Colonic mucosa (tissue), 4 donors: ENCODE data around the gene FNIP2. TPM values are rescaled to one million over a fixed set of nuclear protein-coding genes. Genes with fewer than 3 reads are reported as not detected.

Source experiments
- DNase-seq: peaks from one replicate; pipeline ENCODE4 v3.0.0-alpha.2; 2020
- H3K27ac ChIP-seq: fragments of 200-600 bp; one replicate; pipeline ENCODE4 v1.8.0; 2021
- H3K27me3 ChIP-seq: fragments of 200-600 bp; one replicate; pipeline ENCODE4 v1.8.0; 2021
- H3K36me3 ChIP-seq: fragments of 200-600 bp; one replicate; pipeline ENCODE4 v1.8.0; 2021
- H3K4me1 ChIP-seq: fragments of 200-600 bp; one replicate; pipeline ENCODE4 v1.8.0; 2021; ENCODE audit warnings: mild to moderate bottlenecking
- H3K4me3 ChIP-seq: fragments of 200-600 bp; one replicate; pipeline ENCODE4 v1.8.0; 2021
- H3K9ac ChIP-seq, 2 donors: one replicate each; pipeline ENCODE4 v1.7.0; 2013; ENCODE audit warnings: control low read depth in 2 of 2, low read depth in 2 of 2, low read length in 2 of 2
- H3K9me3 ChIP-seq: fragments of 200-600 bp; one replicate; pipeline ENCODE4 v1.8.0; 2021
- CTCF ChIP-seq: fragments of 200-600 bp; IDR thresholded peaks from one replicate; pipeline ENCODE4 v1.8.0; 2022; ENCODE audit warnings: antibody characterized with exemption, mild to moderate bottlenecking
- intact Hi-C: fragments of 100-400 bp; cut with DNase I; formaldehyde crosslinking; loops from one replicate; pipeline ENCODE4 v1.14.1; 2022
- total RNA-seq, 2 donors: library from RNA; stranded (reverse); fragmentation: NEBNext Ultra II Directional in 1 of 2; extraction: Animal tissue kit (Norgen Biotek cat#: 25700) in 1 of 2; gene quantifications; one replicate each; pipeline ENCODE4 v1.2.1, GENCODE V29; 2021
- donor health status: healthy.
- donor health status: DM: no; HTN: no; CAD: no.
- donor health status: DM: no; HTN: no; CAD: no.

Gene FNIP2
- total RNA-seq, 2 donors from 2014 or later, result 56.2 to 89.6 TPM

GRCh38 chr4:158823461-158823873, 54.6 kb downstream of the FNIP2 start:
- no peak for TF ChIP-seq CTCF
- Histone ChIP-seq H3K36me3 (no peaks in the 10 kb centered on the region), H3K27ac (no peak overlapping the region), H3K4me1 (peaks cover 30% of the 10 kb centered on the region), H3K27me3 (no peaks in the 10 kb centered on the region), H3K9me3 (no peaks in the 10 kb centered on the region), H3K4me3 (no peak overlapping the region), H3K9ac (no peak overlapping the region)
- intact Hi-C loops, result loop anchor here (5.0 kb wide), 1 partner anchor 46 kb away; no protein-coding TSS in a partner anchor
- no peak for DNase-seq

GRCh38 chr4:158824425-158825274, 55.8 kb downstream of the FNIP2 start:
- Histone ChIP-seq H3K9me3 (no peaks in the 10 kb centered on the region), H3K27ac (peak overlapping the region; percentile 7), H3K27me3 (no peaks in the 10 kb centered on the region), H3K4me1 (peaks cover 30% of the 10 kb centered on the region), H3K9ac (peak overlapping the region in 1 of 2 donors; percentile 79), H3K4me3 (no peak overlapping the region), H3K36me3 (no peaks in the 10 kb centered on the region)
- intact Hi-C loops, result loop anchor here (5.0 kb wide), 1 partner anchor 47 kb away; no protein-coding TSS in a partner anchor
- TF ChIP-seq CTCF, result no peak
- DNase-seq, result no peak

GRCh38 chr4:158825433-158826036, 56.7 kb downstream of the FNIP2 start:
- Histone ChIP-seq H3K9me3 (no peaks in the 10 kb centered on the region), H3K9ac (peak overlapping the region in 1 of 2 donors; percentile 79), H3K27me3 (no peaks in the 10 kb centered on the region), H3K4me1 (peaks cover 30% of the 10 kb centered on the region), H3K4me3 (no peak overlapping the region), H3K36me3 (no peaks in the 10 kb centered on the region), H3K27ac (peak overlapping the region; percentile 78)
- no peak for TF ChIP-seq CTCF
- intact Hi-C loops, result no loop called here
- no peak for DNase-seq

DNA sequence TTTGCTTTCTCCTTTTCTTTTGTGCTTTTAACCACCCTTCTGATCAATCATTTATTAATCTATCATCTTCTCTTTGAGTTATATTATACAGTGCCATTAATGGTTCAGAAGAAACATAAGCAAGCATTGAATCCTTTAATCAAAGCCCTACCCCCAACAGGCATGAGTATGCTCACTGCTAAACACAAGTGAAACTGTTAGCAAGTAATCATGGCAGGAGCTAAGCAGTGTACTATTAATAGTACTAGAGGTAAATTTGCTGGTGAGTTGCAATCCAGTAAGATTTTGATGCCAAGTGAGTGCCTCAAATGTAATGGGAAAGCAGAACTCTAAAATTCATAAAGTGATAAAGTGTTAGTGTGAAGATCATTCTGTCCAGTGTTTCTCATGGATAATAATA, 57.2 kb downstream of the FNIP2 start:
- H3K27me3 ChIP-seq, result no peaks in the 10 kb centered on the region
- TF ChIP-seq CTCF, result no peak
- DNase-seq, result no peak
- peak overlapping the region; percentile 78 for H3K27ac ChIP-seq
- peaks cover 30% of the 10 kb centered on the region for H3K4me1 ChIP-seq
- no peak overlapping the region for H3K4me3 ChIP-seq
- intact Hi-C loops, result no loop called here
- H3K9ac ChIP-seq, result peak overlapping the region in 1 of 2 donors; percentile 79
- no peaks in the 10 kb centered on the region for H3K9me3 ChIP-seq
- no peaks in the 10 kb centered on the region for H3K36me3 ChIP-seq

DNA sequence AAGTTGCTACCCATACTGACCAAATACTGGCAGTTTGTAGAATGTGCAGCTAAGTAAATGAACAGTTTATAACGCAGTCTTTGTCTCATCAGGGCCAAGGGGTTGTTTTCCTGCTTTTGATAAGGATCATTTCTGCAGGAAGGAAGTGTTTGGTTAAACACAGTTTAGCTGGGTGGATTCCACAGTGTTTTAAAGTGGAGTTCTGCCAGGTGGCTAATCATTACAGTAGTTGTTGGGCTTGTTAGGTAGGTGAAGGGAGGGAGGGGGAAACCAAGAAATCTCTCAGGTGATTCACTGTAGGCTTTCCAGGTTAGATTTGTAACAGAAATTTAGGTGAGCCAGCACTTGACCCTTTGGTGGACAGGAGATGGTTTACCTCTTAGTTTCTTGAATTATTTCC, 58.1 kb downstream of the FNIP2 start:
- DNase-seq, result peak; percentile 86
- peak overlapping the region; percentile 78 for H3K27ac ChIP-seq
- intact Hi-C loops, result no loop called here
- no peaks in the 10 kb centered on the region for H3K36me3 ChIP-seq
- TF ChIP-seq CTCF, result no peak
- H3K4me1 ChIP-seq, result peaks cover 23% of the 10 kb centered on the region
- H3K4me3 ChIP-seq, result no peak overlapping the region
- no peaks in the 10 kb centered on the region for H3K27me3 ChIP-seq
- peak overlapping the region in 1 of 2 donors; percentile 79 for H3K9ac ChIP-seq
- H3K9me3 ChIP-seq, result no peaks in the 10 kb centered on the region
